ENCODE results near the gene CHCHD4. TPM values are rescaled to one million over a fixed set of nuclear protein-coding genes. Genes with fewer than 3 reads are reported as not detected.

CHCHD4 gene
- total and polyA plus RNA-seq, 2 of the 13 experiments (the other 11 are each of a cell fraction or from before 2014, with no cell fraction given): 15.8 to 24.1 TPM

DNA sequence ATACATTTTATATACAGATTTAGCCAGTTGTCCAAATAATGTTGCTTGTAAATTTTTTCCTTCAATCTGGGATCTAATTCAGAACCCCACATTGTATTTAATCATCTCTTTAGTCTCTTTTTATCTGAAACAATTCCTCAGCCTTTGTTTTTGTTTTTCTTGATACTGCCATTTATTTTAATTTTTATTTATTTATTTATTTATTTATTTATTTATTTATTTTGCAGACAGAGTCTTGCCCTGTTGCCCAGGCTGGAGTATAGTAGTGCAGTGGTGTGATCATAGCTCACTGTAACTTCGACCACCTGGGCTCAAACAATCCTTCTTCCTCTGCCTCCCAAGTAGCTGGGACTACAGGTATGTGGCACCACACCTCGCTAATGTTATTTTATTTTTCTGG lies 61.5 kb downstream of the CHCHD4 start:
- no peaks in the 10 kb centered on the region for H3K36me3 ChIP-seq (replicated peaks in 1 of 2; ENCODE audit: control insufficient read depth in 1 of 2, insufficient read depth in 2 of 2, low read length in 2 of 2)
- no peak overlapping the region for H3K4me3 ChIP-seq (replicated peaks in 1 of 3; ENCODE audit: insufficient read depth in 1 of 3, low read depth in 2 of 3, low read length in 3 of 3)
- ATAC-seq: no peak
- in situ Hi-C loops (cut with HindIII; ENCODE audit: extremely low pct_ligation_motif_present, low pct_unique_long_range_greater_than_20kb) (no loop called here), intact Hi-C loops (cut with micrococcal nuclease; ENCODE audit: unreplicated experiment) (no loop called here)
- H3K9me3 ChIP-seq (ENCODE audit: low read length): no peaks in the 10 kb centered on the region
- FAIRE-seq: no peak
- H3K4me1 ChIP-seq (ENCODE audit: insufficient read depth, low read length): no peaks in the 10 kb centered on the region
- BruUV-seq (replicated peaks): no TSS peak
- CTCF ChIA-PET (ENCODE audit: low intra/inter-chr PET ratio, low total read pairs): no interaction called here
- no peak overlapping the region for H2AFZ ChIP-seq (ENCODE audit: low read length)
- H4K20me1 ChIP-seq (ENCODE audit: insufficient read depth, low read length): 0 out of 2 replicates have a peak, but pooled peaks cover 3% of the 10 kb centered on the region
- H3K9ac ChIP-seq (ENCODE audit: insufficient read depth, low read depth, low read length): no peak overlapping the region
- POLR2A ChIA-PET: no interaction called here
- no peaks in the 10 kb centered on the region for H3K79me2 ChIP-seq (ENCODE audit: insufficient read depth, low read length)
- no peak overlapping the region for H3K4me2 ChIP-seq (ENCODE audit: low read depth, low read length)
- WGBS (ENCODE audit: low lambda C conversion rate): 7% methylated on average over 2 of the region's 2 CpGs
- H3K27me3 ChIP-seq (ENCODE audit: control insufficient read depth in 1 of 2, insufficient read depth in 2 of 2, low read length in 2 of 2): 0 out of 5 replicates have a peak, but pooled peaks cover 3% of the 10 kb centered on the region in 2 experiments
- no peak for DNase-seq (ENCODE audit: low spot score)
- H3K27ac ChIP-seq (ENCODE audit: extremely low read length, insufficient read depth, low read length): no peak overlapping the region
- TF ChIP-seq, protein P1, sequence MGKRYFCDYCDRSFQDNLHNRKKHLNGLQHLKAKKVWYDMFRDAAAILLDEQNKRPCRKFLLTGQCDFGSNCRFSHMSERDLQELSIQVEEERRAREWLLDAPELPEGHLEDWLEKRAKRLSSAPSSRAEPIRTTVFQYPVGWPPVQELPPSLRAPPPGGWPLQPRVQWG (CRISPR knock-in tag; IDR thresholded peaks at IDR 0.05; ENCODE audit: borderline replicate concordance, low read depth): no peak
- no peak for TF ChIP-seq RFXAP (CRISPR knock-in tag; IDR thresholded peaks at IDR 0.05; ENCODE audit: borderline replicate concordance)
- TF ChIP-seq ZNF720 (CRISPR knock-in tag; IDR thresholded peaks at IDR 0.05): no peak
- TF ChIP-seq ELF4 (CRISPR knock-in tag; IDR thresholded peaks at IDR 0.05; ENCODE audit: borderline replicate concordance): no peak
- TF ChIP-seq, protein P2, sequence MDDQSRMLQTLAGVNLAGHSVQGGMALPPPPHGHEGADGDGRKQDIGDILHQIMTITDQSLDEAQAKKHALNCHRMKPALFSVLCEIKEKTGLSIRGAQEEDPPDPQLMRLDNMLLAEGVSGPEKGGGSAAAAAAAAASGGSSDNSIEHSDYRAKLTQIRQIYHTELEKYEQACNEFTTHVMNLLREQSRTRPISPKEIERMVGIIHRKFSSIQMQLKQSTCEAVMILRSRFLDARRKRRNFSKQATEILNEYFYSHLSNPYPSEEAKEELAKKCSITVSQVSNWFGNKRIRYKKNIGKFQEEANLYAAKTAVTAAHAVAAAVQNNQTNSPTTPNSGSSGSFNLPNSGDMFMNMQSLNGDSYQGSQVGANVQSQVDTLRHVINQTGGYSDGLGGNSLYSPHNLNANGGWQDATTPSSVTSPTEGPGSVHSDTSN (CRISPR knock-in tag; IDR thresholded peaks at IDR 0.05; ENCODE audit: borderline replicate concordance): no peak
- no peak for TF ChIP-seq HNRNPH1 (optimal IDR thresholded peaks at IDR 0.05; ENCODE audit: low read depth, low read length)
- TF ChIP-seq TGIF2 (CRISPR knock-in tag; IDR thresholded peaks at IDR 0.05): no peak
- TF ChIP-seq RAD51 (IDR thresholded peaks at IDR 0.05; ENCODE audit: borderline replicate concordance): no peak
- TF ChIP-seq ZNF501 (CRISPR knock-in tag; IDR thresholded peaks at IDR 0.05): no peak
- TF ChIP-seq SNAI1 (CRISPR knock-in tag; IDR thresholded peaks at IDR 0.05; ENCODE audit: borderline replicate concordance): no peak
- TF ChIP-seq SAFB2 (CRISPR knock-in tag; IDR thresholded peaks at IDR 0.05; ENCODE audit: borderline replicate concordance, low read depth): no peak
- TF ChIP-seq, protein P3, sequence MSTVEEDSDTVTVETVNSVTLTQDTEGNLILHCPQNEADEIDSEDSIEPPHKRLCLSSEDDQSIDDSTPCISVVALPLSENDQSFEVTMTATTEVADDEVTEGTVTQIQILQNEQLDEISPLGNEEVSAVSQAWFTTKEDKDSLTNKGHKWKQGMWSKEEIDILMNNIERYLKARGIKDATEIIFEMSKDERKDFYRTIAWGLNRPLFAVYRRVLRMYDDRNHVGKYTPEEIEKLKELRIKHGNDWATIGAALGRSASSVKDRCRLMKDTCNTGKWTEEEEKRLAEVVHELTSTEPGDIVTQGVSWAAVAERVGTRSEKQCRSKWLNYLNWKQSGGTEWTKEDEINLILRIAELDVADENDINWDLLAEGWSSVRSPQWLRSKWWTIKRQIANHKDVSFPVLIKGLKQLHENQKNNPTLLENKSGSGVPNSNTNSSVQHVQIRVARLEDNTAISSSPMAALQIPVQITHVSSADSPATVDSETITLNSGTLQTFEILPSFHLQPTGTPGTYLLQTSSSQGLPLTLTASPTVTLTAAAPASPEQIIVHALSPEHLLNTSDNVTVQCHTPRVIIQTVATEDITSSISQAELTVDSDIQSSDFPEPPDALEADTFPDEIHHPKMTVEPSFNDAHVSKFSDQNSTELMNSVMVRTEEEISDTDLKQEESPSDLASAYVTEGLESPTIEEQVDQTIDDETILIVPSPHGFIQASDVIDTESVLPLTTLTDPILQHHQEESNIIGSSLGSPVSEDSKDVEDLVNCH (CRISPR knock-in tag; IDR thresholded peaks at IDR 0.05): no peak
- TF ChIP-seq TEAD2 (CRISPR knock-in tag; IDR thresholded peaks at IDR 0.05): no peak
- TF ChIP-seq ZNF724P (CRISPR knock-in tag; IDR thresholded peaks at IDR 0.05; ENCODE audit: borderline replicate concordance): no peak
- no peak for TF ChIP-seq HCFC1 (IDR thresholded peaks at IDR 0.05; ENCODE audit: low read depth, low read length)
- TF ChIP-seq, protein P4, sequence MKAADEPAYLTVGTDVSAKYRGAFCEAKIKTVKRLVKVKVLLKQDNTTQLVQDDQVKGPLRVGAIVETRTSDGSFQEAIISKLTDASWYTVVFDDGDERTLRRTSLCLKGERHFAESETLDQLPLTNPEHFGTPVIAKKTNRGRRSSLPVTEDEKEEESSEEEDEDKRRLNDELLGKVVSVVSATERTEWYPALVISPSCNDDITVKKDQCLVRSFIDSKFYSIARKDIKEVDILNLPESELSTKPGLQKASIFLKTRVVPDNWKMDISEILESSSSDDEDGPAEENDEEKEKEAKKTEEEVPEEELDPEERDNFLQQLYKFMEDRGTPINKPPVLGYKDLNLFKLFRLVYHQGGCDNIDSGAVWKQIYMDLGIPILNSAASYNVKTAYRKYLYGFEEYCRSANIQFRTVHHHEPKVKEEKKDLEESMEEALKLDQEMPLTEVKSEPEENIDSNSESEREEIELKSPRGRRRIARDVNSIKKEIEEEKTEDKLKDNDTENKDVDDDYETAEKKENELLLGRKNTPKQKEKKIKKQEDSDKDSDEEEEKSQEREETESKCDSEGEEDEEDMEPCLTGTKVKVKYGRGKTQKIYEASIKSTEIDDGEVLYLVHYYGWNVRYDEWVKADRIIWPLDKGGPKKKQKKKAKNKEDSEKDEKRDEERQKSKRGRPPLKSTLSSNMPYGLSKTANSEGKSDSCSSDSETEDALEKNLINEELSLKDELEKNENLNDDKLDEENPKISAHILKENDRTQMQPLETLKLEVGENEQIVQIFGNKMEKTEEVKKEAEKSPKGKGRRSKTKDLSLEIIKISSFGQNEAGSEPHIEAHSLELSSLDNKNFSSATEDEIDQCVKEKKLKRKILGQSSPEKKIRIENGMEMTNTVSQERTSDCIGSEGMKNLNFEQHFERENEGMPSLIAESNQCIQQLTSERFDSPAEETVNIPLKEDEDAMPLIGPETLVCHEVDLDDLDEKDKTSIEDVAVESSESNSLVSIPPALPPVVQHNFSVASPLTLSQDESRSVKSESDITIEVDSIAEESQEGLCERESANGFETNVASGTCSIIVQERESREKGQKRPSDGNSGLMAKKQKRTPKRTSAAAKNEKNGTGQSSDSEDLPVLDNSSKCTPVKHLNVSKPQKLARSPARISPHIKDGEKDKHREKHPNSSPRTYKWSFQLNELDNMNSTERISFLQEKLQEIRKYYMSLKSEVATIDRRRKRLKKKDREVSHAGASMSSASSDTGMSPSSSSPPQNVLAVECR (CRISPR knock-in tag; IDR thresholded peaks at IDR 0.05; ENCODE audit: borderline replicate concordance): no peak
- TF ChIP-seq, protein P5, sequence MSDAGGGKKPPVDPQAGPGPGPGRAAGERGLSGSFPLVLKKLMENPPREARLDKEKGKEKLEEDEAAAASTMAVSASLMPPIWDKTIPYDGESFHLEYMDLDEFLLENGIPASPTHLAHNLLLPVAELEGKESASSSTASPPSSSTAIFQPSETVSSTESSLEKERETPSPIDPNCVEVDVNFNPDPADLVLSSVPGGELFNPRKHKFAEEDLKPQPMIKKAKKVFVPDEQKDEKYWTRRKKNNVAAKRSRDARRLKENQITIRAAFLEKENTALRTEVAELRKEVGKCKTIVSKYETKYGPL (CRISPR knock-in tag; IDR thresholded peaks at IDR 0.05): no peak
